Activated CD8-positive, alpha-beta memory T cell treated with anti-CD3 and anti-CD28 coated beads, Interleukin-2, amount 50 U/mL, for 48 hours (primary cell): Measurements from ENCODE around the gene LPAR5.
A peak's percentile ranks its signal among the peaks of the same experiment; 100 is the strongest.

Source experiments
- DNase-seq: peaks from one replicate; pipeline ENCODE4 v3.0.0-alpha.2; 2020

LPAR5 gene

GRCh38 chr12:6635856-6636531 is at the start of gene LPAR5:
Gene LPAR5 (minus strand): TSS chr12:6635959. CDS start chr12:6621248, 14,711 bp downstream.
- DNase-seq = peak; percentile 69

- no peak for DNase-seq
Observed at GRCh38 chr12:6684609-6685008, 48.9 kb upstream of the LPAR5 start.

- no peak for DNase-seq
Observed at GRCh38 chr12:6676962-6677361, 41.2 kb upstream of the LPAR5 start.

- no peak for DNase-seq
Observed at GRCh38 chr12:6672143-6672542, 36.4 kb upstream of the LPAR5 start.

GRCh38 chr12:6667559-6668210 is 31.9 kb upstream of the LPAR5 start:
- DNase-seq = no peak

GRCh38 chr12:6666211-6666610 is 30.5 kb upstream of the LPAR5 start:
- DNase-seq = no peak

GRCh38 chr12:6664902-6665301 is 29.1 kb upstream of the LPAR5 start:
- DNase-seq = no peak

- DNase-seq = peak; percentile 93
Observed at GRCh38 chr12:6662906-6663742, 27.4 kb upstream of the LPAR5 start, which contains the start of gene ING4. Gene ING4 (minus strand): TSS chr12:6663119. CDS start chr12:6663101, 18 bp downstream.

- DNase-seq = no peak
Observed at GRCh38 chr12:6662602-6662905, 26.8 kb upstream of the LPAR5 start.

- DNase-seq = no peak
Observed at GRCh38 chr12:6653987-6654386, 18.2 kb upstream of the LPAR5 start.

GRCh38 chr12:6653342-6653741 is 17.6 kb upstream of the LPAR5 start:
- DNase-seq = no peak

- no peak for DNase-seq
Observed at GRCh38 chr12:6652391-6652790, 16.6 kb upstream of the LPAR5 start.

- DNase-seq = no peak
Observed at GRCh38 chr12:6650832-6651231, 15.1 kb upstream of the LPAR5 start.

GRCh38 chr12:6647083-6647604 is 11.4 kb upstream of the LPAR5 start, which contains the start of gene ACRBP:
Gene ACRBP (minus strand): TSS chr12:6647432. CDS start chr12:6647366, 66 bp downstream.
- no peak for DNase-seq

GRCh38 chr12:6646276-6647082 is 10.7 kb upstream of the LPAR5 start:
- DNase-seq = no peak

GRCh38 chr12:6644903-6645302 is 9.1 kb upstream of the LPAR5 start:
- DNase-seq = no peak

- no peak for DNase-seq
Observed at GRCh38 chr12:6644257-6644596, 8.5 kb upstream of the LPAR5 start.

GRCh38 chr12:6643569-6644256 is 8.0 kb upstream of the LPAR5 start:
- no peak for DNase-seq

GRCh38 chr12:6641131-6641530 is 5.4 kb upstream of the LPAR5 start:
- DNase-seq = no peak

GRCh38 chr12:6640497-6640896 is 4.7 kb upstream of the LPAR5 start:
- no peak for DNase-seq

- DNase-seq = no peak
Observed at GRCh38 chr12:6639151-6639801, 3.5 kb upstream of the LPAR5 start.

- no peak for DNase-seq
Observed at GRCh38 chr12:6638305-6638704, 2.5 kb upstream of the LPAR5 start.
